GM19328 (cell line): ENCODE results near the gene SUSD2.
"Not testable (repeated sequence)": the region's sequence is repeated elsewhere in the genome, so short reads cannot be mapped to it uniquely, and the experiment has no call there.

ENCODE experiments used
- ATAC-seq: cut with Tn5 transposase; IDR thresholded peaks from one replicate; pipeline ENCODE4 v1.9.1; 2021; ENCODE audit warnings: mild to moderate bottlenecking, moderate library complexity; ENCODE audit not compliant: unreplicated experiment

The SUSD2 gene, protein sequence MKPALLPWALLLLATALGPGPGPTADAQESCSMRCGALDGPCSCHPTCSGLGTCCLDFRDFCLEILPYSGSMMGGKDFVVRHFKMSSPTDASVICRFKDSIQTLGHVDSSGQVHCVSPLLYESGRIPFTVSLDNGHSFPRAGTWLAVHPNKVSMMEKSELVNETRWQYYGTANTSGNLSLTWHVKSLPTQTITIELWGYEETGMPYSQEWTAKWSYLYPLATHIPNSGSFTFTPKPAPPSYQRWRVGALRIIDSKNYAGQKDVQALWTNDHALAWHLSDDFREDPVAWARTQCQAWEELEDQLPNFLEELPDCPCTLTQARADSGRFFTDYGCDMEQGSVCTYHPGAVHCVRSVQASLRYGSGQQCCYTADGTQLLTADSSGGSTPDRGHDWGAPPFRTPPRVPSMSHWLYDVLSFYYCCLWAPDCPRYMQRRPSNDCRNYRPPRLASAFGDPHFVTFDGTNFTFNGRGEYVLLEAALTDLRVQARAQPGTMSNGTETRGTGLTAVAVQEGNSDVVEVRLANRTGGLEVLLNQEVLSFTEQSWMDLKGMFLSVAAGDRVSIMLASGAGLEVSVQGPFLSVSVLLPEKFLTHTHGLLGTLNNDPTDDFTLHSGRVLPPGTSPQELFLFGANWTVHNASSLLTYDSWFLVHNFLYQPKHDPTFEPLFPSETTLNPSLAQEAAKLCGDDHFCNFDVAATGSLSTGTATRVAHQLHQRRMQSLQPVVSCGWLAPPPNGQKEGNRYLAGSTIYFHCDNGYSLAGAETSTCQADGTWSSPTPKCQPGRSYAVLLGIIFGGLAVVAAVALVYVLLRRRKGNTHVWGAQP

DNA sequence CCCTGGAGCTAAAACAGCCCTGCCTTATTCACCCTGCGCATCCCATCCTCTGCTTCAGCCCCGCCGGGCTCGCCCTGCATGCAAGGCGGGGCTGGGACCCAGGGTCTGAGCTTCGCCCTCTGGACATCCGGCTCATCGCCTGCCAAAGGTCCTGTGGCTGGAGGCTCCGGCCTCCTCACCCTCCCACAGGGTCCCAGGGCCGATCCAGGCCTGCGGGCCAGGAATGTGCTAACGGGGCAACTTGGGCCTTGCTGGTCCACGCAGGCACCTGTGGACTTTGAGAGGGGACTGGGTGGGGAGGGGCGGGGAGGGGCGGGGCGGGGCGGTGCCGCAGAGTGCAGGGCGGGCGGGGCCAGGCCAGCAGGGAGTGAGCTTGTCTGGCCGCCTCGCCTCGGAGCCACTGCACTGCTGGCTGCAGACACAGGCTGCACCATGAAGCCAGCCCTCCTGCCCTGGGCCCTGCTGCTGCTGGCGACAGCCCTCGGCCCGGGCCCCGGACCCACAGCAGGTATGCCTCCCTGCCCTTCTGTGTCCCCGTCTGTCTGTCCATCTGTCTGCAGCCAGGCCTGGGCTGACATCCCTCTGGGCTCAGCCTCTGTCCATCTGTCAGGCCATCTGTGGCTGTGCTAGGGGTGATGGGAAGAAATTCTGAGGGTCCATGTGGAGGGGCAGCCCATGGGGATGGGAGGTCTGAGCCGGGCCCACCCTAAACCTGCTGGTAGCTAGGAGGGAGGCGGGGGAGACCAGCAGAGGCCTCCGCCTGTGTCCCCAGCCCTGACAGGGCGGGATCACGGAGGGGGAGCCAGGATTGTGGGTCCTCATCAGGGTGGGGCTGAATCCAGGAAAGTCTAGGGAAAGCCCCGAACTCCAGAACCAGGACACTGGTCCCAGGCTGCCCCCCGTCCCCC lies at the start of gene SUSD2:
Gene SUSD2, plus strand, starts transcription at position 400 of the 908 bp plus-strand sequence. Its CDS starts 33 bp downstream, at position 433.
- no peak for ATAC-seq

DNA sequence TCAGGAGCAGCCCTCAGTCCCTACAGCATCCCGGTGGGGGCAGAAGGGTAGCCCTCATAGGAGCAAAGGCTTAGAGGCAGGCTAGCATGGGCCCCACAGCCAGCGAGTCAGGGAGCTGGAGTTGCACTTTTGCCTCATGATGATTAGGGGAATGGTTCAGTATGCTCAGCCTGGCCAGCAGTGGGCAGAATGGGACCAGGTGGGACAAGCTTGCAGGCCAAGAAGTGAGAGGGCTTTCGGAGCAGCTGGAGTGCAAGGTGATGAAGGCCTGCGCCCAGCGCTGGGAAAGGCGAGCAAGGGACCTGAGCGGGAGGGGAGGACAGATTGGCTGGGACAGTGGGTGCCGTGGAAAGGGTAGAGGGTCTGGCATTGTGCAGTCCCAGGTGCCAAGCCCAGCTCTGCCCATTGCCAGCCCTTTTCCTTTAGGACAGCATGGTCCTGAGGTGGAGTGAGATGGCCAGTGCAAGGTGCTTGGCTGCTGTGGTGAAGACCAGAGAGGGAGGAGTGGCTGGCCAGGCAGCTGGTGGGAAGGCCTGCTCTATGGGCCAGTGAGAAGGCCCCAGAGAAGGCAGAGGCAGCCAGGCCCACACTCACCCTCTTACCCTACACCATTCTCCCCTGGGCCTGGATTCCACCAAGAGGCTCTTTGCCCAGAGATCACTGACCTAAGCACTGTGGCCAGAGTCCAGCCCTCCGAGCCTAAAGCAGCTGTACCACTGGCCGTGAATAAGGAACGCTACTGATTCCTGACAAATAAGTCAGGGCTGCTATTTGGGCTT lies 47.9 kb upstream of the SUSD2 start:
- no peak for ATAC-seq

DNA sequence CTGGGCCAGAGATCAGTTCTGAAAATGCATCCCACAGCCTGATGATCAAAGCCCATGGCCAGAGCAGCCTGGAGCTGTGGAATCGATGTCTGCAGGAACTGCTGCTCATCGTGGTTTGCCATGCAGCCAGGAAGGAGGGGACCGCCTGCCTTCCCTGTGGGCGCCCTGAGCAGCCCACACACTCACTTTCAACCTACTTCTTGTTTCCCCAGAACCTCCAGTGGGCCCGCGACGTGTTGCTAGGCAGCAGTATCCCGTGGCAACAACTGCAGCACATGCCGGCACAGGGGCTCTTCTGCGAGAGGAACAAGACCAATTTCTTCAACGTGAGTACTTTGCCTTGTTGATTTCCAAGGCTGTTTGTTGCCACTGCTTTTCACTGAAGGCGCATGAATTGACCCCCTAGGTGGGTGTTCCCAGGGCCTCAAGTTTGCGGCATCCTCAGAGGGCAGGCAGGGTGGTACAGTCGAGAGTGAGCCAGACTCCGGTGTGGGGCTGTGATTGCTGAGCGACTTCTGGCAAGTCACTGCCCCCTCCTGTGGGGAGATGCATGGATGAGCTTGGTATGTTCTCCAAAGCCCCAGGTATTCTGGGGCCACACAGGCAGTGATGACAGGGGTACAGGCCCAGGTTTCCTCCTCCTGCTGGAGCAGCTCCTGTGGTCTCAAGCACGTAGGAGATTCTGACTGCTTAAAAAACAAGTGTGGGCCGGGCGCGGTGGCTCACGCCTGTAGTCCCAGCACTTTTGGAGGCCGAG lies 47.0 kb upstream of the SUSD2 start:
- ATAC-seq, result no peak

DNA sequence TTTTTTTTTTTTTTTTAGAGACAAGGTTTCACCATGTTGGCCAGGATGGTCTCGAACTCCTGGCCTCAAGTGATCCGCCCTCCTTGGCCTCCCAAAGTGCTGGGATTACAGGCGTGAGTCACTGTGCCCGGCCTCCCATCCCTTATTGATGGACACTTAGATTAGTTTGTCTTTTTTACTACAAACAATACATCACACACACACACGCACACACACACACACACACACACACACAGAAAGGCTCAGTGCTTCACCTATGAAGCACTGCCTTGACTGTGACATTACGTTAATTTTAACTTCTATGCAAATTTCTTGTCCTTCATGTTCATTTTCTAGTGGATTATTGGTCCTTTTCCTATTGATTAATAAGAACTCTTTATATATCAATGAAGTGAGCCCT lies 44.8 kb upstream of the SUSD2 start:
- ATAC-seq, result not testable (repeated sequence)

DNA sequence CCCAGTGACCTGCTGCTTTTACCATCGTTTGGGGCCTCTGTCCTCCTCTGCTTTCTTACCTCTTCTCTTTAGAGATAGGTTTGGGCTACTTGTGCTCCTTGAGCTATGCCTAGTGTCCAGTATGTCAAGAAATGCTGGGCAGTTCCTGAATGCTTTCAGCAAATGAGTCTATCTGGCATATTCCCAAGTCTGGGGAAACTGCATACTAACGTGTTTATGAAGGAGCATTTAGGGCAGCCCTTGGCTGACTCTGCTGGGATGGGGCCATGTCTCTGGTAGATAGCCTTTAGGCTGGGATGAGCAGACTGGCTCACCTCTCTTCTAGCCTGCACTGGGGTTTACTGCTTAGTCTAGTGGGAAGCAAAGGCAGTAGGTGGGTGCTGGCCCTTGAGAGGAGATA lies 43.7 kb upstream of the SUSD2 start:
- no peak for ATAC-seq

DNA sequence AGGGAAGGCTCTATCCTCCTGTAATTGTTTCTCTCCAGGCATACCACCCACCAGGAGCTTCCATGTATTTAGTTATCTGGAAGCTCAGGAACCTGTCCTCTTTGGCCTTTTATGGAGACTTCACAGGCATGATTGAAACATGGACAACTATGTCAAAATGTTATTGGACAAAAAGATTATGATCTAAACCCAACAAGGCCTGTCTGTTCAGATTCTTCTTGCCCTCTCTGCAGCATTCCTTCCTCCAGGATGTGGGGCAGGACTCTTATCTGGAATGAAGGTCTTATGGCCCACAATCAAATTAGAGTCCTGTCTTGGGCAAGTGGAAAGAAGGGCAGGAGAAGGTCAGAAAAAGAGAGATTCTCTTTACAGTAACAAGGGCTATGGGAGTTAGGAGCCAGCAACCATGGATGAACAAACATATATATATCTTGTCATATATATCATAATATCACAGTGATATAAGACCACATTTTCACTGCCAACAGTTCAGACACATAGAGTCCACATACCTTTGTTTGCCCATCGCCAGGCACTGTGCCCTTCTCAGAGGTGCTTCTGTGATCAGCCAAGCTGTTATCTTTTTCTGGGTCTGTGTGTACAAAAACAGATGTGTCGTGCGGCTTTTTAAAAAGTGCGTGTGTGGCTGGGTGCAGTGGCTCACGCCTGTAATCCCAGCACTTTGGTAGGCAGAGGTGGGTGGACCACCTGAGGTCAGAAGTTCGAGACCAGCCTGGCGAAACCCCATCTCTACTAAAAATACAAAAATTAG lies 42.5 kb upstream of the SUSD2 start:
- no peak for ATAC-seq

DNA sequence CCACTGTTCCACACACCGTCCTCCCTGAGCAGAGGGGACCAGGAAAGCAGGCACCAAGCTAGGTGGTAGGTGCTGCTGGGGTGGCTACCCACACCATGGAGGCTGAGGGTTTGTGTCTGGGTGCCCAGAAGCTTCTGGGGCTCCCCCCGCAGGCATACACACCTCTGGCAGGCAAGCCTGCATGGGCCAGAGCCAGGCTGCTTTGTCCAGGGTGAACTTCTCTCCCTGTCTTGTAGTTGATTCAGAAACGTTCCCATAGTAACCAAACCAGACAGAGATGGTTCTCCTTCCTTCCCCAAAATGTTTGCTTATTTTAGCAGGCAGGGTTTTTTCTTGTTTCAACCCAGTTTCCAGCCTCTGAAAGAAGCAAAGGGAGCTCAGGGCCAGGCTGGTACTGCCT lies 40.9 kb upstream of the SUSD2 start:
- ATAC-seq, result no peak

DNA sequence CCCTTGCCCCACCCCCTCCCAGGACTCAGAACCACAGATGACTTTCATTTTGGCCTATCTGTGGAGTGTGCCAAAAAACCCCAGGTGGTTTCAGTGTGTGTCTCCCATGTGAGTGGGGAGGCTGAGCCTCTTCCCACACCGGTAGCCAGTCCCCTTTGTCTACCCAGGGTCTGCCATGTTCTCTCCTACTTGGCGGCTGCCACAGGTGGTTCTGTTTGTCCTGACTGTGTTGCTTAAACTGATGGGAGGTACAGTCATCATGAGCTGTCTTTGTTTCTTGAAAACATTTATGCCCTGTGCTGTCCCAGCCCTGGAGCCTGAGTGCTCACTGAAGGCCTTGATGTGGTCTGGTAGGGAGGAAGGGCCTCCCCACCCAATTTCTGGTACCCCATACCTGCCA lies 39.7 kb upstream of the SUSD2 start:
- no peak for ATAC-seq

DNA sequence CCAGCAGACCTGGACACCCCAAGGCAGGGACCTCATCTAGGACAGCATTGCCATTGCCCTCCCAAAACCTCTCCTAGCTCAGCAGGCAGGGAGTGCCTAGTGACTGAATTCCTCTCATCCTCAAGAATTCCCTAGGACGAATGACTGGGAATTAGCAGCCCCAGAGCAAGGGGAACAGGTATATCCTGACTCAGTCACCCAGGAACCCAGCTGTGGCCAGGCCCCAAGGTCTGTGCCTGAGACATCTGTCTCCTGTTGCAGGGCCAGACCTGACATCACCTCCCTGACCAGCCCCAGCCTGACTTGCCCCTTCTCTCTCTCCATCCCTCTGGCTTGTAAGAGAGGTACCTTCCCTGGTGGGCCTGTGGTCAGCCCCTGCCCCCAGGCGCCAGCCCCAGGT lies 39.0 kb upstream of the SUSD2 start:
- ATAC-seq, result no peak

DNA sequence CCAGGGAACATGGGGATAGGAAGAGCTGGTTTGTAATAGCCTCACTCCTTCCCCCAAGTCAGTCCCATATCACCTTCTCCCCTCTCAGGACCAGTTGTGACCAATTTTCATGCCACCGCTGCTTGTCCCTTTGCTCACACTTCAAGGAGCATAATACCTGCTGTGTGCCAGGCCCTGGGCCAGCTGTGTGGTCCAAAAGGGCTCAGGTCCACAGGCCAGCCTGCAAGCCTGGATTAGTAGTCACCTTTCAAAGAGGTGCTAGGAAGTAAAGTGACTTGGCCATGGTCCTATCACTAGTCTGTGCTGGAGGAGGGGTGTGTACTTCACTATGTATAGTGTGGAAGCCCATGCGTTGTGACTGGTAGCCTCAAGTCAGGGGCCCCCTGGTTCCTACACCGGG lies 38.5 kb upstream of the SUSD2 start:
- no peak for ATAC-seq

DNA sequence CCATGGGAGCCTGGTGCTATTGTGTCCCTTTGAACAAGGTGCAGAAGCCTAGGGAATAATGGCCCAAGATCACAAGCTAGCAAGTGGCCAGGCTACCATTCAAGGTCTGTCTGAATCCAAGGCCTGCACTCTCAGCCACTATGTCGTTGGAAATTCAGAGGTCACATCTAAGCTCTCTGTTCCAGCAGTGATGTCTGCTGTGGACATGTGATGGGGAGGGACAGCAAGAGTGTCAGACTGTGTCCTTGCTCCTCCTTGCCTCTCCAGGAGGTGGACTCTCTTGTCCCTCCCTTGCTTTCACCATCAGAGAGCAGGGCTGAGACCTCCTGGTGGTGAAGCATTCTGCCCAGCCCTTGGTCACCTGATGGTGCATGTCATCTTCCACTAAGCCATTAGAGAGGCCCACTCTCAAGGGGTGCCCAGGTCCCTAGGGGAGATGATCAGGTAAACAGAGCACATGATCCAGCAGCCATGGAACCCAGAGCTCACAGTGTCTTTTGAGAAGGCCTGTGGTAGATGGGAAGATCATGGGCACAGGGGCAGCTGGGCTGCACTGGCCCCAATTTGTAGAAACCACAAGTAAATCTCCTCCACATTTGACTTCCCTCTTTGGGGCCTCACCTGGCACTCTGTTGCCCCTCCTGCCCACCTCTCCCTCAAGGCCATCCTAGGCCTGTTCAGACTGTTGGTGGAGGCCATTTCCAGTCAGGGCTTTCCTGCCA lies 37.1 kb upstream of the SUSD2 start:
- ATAC-seq, result no peak

DNA sequence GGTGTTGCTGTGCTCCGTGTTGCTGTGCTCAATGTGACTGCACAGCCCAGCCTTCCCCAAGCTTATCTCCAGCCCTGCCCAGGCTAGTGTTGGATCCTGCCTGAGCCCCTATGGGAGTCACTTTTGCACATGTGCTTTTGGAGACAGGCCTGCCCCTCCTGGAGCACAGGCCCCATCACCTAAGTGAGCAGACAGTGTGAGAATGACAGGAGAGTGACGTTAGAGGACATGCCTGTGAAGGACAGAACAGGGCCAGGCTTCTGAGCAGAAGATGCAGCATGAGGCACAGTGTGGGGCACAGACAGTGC lies 36.6 kb upstream of the SUSD2 start:
- ATAC-seq, result no peak

DNA sequence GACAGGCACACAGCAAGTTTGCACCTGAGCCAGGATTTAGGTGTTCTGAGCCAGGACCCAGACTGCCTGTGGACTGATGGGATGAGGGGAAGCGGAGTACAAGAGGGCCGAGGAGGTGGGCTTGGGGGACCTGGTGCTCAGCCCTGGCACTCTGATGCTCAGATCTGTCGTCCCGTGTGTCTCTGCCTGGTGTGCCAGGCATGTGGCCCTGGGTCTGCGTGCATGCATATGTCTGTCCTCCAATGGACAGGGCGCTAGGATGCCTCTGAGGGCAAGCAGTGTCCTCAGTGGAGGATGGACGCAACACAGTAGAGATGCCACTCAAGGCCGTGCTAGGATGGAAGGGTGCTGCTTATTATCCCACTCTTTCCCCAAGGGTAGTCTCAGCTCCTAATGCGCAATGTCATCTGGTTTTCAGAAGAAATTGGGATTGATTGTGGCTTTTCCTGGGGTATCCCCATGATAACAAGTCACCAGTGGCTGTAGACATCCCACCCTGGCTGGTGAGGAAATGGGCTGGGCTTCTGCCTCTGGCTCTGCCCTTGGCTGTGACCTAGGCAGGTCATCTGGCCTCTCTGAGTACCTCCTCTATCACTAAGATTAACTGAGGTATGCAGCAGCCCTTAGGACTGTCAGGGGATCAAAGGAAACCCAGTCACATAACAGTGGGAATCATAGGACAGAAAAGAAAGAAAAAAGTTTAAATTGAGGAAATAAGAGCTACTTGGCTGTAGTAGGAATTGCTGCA lies 35.7 kb upstream of the SUSD2 start:
- ATAC-seq, result no peak

DNA sequence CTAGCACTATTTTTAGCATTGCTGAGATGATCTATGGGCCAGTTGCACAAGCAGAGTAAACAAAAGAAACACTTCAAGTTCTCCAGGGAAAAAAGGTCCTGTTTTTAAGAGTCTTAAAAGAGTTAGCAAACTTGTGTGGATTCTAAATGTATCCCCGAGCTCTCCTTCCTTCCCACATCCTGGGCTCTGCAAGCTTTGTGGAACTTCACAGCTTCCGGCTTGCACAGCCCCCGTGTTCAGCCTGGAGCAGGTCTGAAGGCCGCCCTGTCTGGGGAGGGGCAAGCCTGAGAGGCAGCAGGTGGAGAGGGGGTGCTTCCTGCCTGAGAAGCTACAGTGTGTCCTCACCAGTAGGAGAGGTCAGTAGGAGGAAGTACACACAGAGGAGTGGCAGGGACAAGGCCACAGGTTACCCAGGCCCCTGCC lies 35.1 kb upstream of the SUSD2 start:
- no peak for ATAC-seq

DNA sequence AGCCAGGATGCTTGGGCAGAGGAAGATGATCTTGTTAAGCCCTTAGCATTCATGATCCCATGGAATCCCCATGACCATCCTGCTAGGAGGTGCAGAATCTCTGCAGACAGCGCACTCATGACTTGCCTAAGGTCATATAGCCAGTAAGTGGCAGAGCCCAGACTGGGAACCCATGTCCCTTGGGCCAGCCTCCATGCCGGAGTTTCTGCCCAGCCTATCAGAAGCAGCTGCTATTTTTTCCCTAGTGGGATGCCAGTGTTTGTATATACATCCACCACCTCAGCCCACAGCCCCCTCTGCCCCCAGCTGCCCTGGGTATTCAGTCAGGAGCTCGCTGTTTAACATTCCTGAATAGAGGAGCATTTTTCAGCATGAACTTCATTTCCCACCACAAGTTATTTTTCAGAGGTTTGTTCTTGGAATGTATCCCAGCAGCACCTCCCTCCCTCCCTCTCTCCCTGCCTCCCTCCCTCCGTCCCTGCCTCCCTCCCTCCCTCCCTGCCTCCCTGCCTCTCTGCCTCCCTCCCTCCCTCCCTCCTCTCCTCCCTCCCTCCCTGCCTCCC lies 34.4 kb upstream of the SUSD2 start:
- no peak for ATAC-seq

DNA sequence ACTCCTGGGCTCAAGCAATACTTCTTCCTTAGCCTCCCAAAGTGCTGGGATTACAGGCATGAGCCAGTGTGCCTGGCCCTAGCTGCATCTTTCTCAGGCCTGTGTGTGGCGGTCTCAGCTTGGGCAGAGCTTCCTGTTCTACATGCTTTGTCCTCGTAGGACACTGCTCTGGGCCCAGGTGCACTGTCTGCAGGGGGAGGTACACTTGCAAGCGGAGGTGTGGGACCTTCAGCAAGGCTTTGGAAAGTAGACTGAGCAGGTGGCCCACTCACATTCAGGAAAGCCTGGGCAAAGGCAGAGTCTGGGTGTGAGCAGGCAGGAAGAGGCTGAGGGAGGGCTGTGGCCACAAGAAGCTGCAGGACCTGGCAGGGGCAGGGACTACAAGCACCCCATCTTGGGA lies 33.6 kb upstream of the SUSD2 start:
- ATAC-seq, result no peak
